Peyer's patch (tissue), 4 donors: ENCODE measurements around the gene RSU1. TPM values are rescaled to one million over a fixed set of nuclear protein-coding genes. Genes with fewer than 3 reads are reported as not detected.

Experiments
- DNase-seq, 3 donors: peaks; one replicate each; pipeline ENCODE4 v3.0.0-alpha.2; 2017 to 2019
- H3K27ac ChIP-seq, 4 donors: fragments of 200-600 bp; sonication (generic); one replicate each; pipeline ENCODE4 v1.5.1; 2016 to 2019
- H3K27me3 ChIP-seq, 2 donors: fragments of 200-600 bp; sonication (generic); one replicate each; pipeline ENCODE4 v1.5.1; 2019
- H3K36me3 ChIP-seq, 3 donors: fragments of 200-600 bp; sonication (generic); one replicate each; pipeline ENCODE4 v1.5.1; 2016 to 2019
- H3K4me1 ChIP-seq, 4 donors: fragments of 200-600 bp; sonication (generic); one replicate each; pipeline ENCODE4 v1.5.1; 2016 to 2019
- H3K4me3 ChIP-seq, 4 donors: fragments of 200-600 bp; sonication (generic); 1 replicate in 3 of 4; 2 replicates in 1 of 4; pipeline ENCODE4 v1.5.1; 2016 to 2019; ENCODE audit warnings: mild to moderate bottlenecking in 1 of 4
- H3K9me3 ChIP-seq, 4 donors: fragments of 200-600 bp; sonication (generic); one replicate each; pipeline ENCODE4 v1.5.1; 2016 to 2019; ENCODE audit warnings: mild to moderate bottlenecking in 1 of 4
- CTCF ChIP-seq, 6 experiments: fragments of 450-650 bp in 4 of 6; fragments of 200-600 bp in 2 of 6; sonication (generic) in 1 of 6; IDR thresholded peaks; one replicate each; pipeline ENCODE4 v1.5.1; 2017 to 2019; ENCODE audit warnings: antibody characterized with exemption in 6 of 6, mild to moderate bottlenecking in 3 of 6, moderate library complexity in 1 of 6
- POLR2A ChIP-seq, 2 donors: fragments of 450-650 bp; IDR thresholded peaks; one replicate each; pipeline ENCODE4 v1.5.1; 2017; ENCODE audit warnings: antibody characterized with exemption in 2 of 2, mild to moderate bottlenecking in 2 of 2, moderate library complexity in 2 of 2
- total RNA-seq, 4 donors: library from RNA; depleted of rRNA; stranded (reverse); fragments of >200 nt; gene quantifications; one replicate each; pipeline ENCODE4 v1.1.0, GENCODE V29; 2016

RSU1 gene
- total RNA-seq, 4 donors from 2014 or later, result 14.5 to 31.4 (median 23.5) TPM

- Histone ChIP-seq H3K27me3 (no peaks in the 10 kb centered on the region), H3K36me3 (no peaks in the 10 kb centered on the region), H3K4me3 (no peak overlapping the region), H3K27ac (no peak overlapping the region), H3K4me1 (no peaks in the 10 kb centered on the region), H3K9me3 (no peaks in the 10 kb centered on the region)
- TF ChIP-seq POLR2A (IDR thresholded peaks at IDR 0.05) (no peak), CTCF (IDR thresholded peaks at IDR 0.05) (no peak)
- no peak for DNase-seq
Measured at GRCh38 chr10:16603308-16603707, 213.9 kb downstream of the RSU1 start.

GRCh38 chr10:16602104-16602775, 215.0 kb downstream of the RSU1 start:
- Histone ChIP-seq H3K4me3 (no peak overlapping the region), H3K4me1 (no peaks in the 10 kb centered on the region), H3K27me3 (no peaks in the 10 kb centered on the region), H3K27ac (no peak overlapping the region), H3K9me3 (no peaks in the 10 kb centered on the region), H3K36me3 (no peaks in the 10 kb centered on the region)
- no peak for DNase-seq
- TF ChIP-seq CTCF (IDR thresholded peaks at IDR 0.05) (no peak), POLR2A (IDR thresholded peaks at IDR 0.05) (no peak)

GRCh38 chr10:16599662-16600061, 217.6 kb downstream of the RSU1 start:
- TF ChIP-seq POLR2A (IDR thresholded peaks at IDR 0.05), result no peak
- no peak for TF ChIP-seq CTCF (IDR thresholded peaks at IDR 0.05)
- DNase-seq, result no peak
- H3K9me3 ChIP-seq, result no peaks in the 10 kb centered on the region
- H3K27ac ChIP-seq, result no peak overlapping the region
- no peaks in the 10 kb centered on the region for H3K4me1 ChIP-seq
- no peaks in the 10 kb centered on the region for H3K36me3 ChIP-seq
- H3K4me3 ChIP-seq, result no peak overlapping the region
- no peaks in the 10 kb centered on the region for H3K27me3 ChIP-seq

GRCh38 chr10:16597656-16598055, 219.6 kb downstream of the RSU1 start:
- no peak for DNase-seq
- Histone ChIP-seq H3K36me3 (no peaks in the 10 kb centered on the region), H3K27ac (no peak overlapping the region), H3K9me3 (no peaks in the 10 kb centered on the region), H3K4me3 (no peak overlapping the region), H3K27me3 (no peaks in the 10 kb centered on the region), H3K4me1 (no peaks in the 10 kb centered on the region)
- no peak for TF ChIP-seq CTCF (IDR thresholded peaks at IDR 0.05)
- no peak for TF ChIP-seq POLR2A (IDR thresholded peaks at IDR 0.05)

GRCh38 chr10:16592378-16592777, 224.8 kb downstream of the RSU1 start:
- no peak overlapping the region for H3K27ac ChIP-seq
- no peaks in the 10 kb centered on the region for H3K9me3 ChIP-seq
- TF ChIP-seq CTCF (IDR thresholded peaks at IDR 0.05) (no peak), POLR2A (IDR thresholded peaks at IDR 0.05) (no peak)
- no peaks in the 10 kb centered on the region for H3K27me3 ChIP-seq
- DNase-seq, result no peak
- peaks cover 0 to 7% (median 0%) of the 10 kb centered on the region in 3 donors for H3K36me3 ChIP-seq
- no peak overlapping the region for H3K4me3 ChIP-seq
- H3K4me1 ChIP-seq, result no peaks in the 10 kb centered on the region
